HepG2 (cell line): Measurements from ENCODE around the gene RGS14. TPM values are rescaled to one million over a fixed set of nuclear protein-coding genes. Genes with fewer than 3 reads are reported as not detected.

Experiments
- AFF4 ChIP-seq: sonication (generic); formaldehyde crosslinking; IDR thresholded peaks from 2 replicates; pipeline ENCODE4 v1.4.0; 2020; ENCODE audit warnings: missing genetic modification reagents
- FOSL2 ChIP-seq: sonication (generic); formaldehyde crosslinking; IDR thresholded peaks from 2 replicates; pipeline ENCODE4 v1.4.0; 2020; ENCODE audit warnings: missing genetic modification reagents
- FOXA1 ChIP-seq, 2 experiments: fragments of 450-650 bp in 1 of 2; sonication (generic) in 1 of 2; formaldehyde crosslinking in 1 of 2; IDR thresholded peaks; 2 replicates each; pipeline versions ENCODE4 v1.4.0 to v1.6.1; 2016 to 2020; ENCODE audit warnings: missing genetic modification reagents in 1 of 2
- FOXC1 ChIP-seq: sonication (generic); formaldehyde crosslinking; IDR thresholded peaks from 2 replicates; pipeline ENCODE4 v1.8.0; 2022; ENCODE audit warnings: mild to moderate bottlenecking, missing genetic modification reagents, borderline replicate concordance
- FOXK1 ChIP-seq: sonication (generic); formaldehyde crosslinking; IDR thresholded peaks from 2 replicates; pipeline ENCODE4 v1.4.0; 2020; ENCODE audit warnings: low read depth, missing genetic modification reagents, borderline replicate concordance
- GABPB1 ChIP-seq: IDR thresholded peaks from 2 replicates; pipeline ENCODE4 v1.6.1; 2016; ENCODE audit warnings: mild to moderate bottlenecking, missing genetic modification reagents, moderate library complexity, missing compliant biosample characterization
- ISL2 ChIP-seq: sonication (generic); formaldehyde crosslinking; IDR thresholded peaks from 2 replicates; pipeline ENCODE4 v1.5.0; 2020; ENCODE audit warnings: missing genetic modification reagents
- MED13 ChIP-seq: sonication (generic); formaldehyde crosslinking; IDR thresholded peaks from 2 replicates; pipeline ENCODE4 v1.5.0; 2020; ENCODE audit warnings: missing genetic modification reagents
- NAIF1 ChIP-seq: sonication (generic); formaldehyde crosslinking; IDR thresholded peaks from 2 replicates; pipeline ENCODE4 v1.5.0; 2020; ENCODE audit warnings: mild to moderate bottlenecking, missing genetic modification reagents, borderline replicate concordance
- NFIB ChIP-seq: sonication (generic); formaldehyde crosslinking; IDR thresholded peaks from 2 replicates; pipeline ENCODE4 v1.9.0; 2021; ENCODE audit warnings: missing genetic modification reagents, mild to moderate bottlenecking, borderline replicate concordance
- YEATS4 ChIP-seq: sonication (generic); formaldehyde crosslinking; IDR thresholded peaks from 2 replicates; pipeline ENCODE4 v1.4.0; 2020; ENCODE audit warnings: missing genetic modification reagents, borderline replicate concordance
- ZMYM4 ChIP-seq: sonication (generic); formaldehyde crosslinking; IDR thresholded peaks from 2 replicates; pipeline ENCODE4 v1.8.1; 2023; ENCODE audit warnings: mild to moderate bottlenecking, missing genetic modification reagents
- ZNF17 ChIP-seq: sonication (generic); formaldehyde crosslinking; IDR thresholded peaks from 2 replicates; pipeline ENCODE4 v1.5.0; 2020; ENCODE audit warnings: mild to moderate bottlenecking, missing genetic modification reagents
- ZNF331 ChIP-seq: sonication (generic); formaldehyde crosslinking; IDR thresholded peaks from 2 replicates; pipeline ENCODE4 v1.4.0; 2020; ENCODE audit warnings: missing genetic modification reagents
- ZNF430 ChIP-seq: sonication (generic); formaldehyde crosslinking; IDR thresholded peaks from 2 replicates; pipeline ENCODE4 v1.9.0; 2021; ENCODE audit warnings: mild to moderate bottlenecking, missing genetic modification reagents
- ZNF768 ChIP-seq: sonication (generic); formaldehyde crosslinking; IDR thresholded peaks from 2 replicates; pipeline ENCODE4 v1.4.0; 2020; ENCODE audit warnings: missing genetic modification reagents
- polyA plus RNA-seq, 8 experiments: library from polyadenylated mRNA; depleted of rRNA in 3 of 8; stranded (reverse) in 7 of 8; unstranded in 1 of 8; fragments of >200 nt; fragmentation: Illumina TruSeq in 4 of 8; extraction: Trizol in 4 of 8; gene quantifications; 2 replicates each; pipeline versions ENCODE4 v1.2.1 to v1.2.3, GENCODE V29; 2011 to 2016; ENCODE audit warnings: low read depth in 4 of 8, missing spikeins in 1 of 8, mixed read lengths in 1 of 8; ENCODE audit not compliant: insufficient read depth in 1 of 8
- total RNA-seq, 5 experiments: library from RNA; depleted of rRNA; stranded (reverse); fragments of >200 nt; fragmentation: Illumina TruSeq; extraction: Trizol; gene quantifications; 2 replicates each; pipeline ENCODE4 v1.2.3, GENCODE V29; 2016; ENCODE audit warnings: low read depth in 1 of 5

The RGS14 gene
- total and polyA plus RNA-seq, 2 of the 13 experiments (the other 11 are each of a cell fraction or from before 2014, with no cell fraction given) = 11.1 to 17.2 TPM

- TF ChIP-seq NAIF1 (CRISPR knock-in tag) (no peak), ZNF768 (peak; percentile 86), ISL2 (CRISPR knock-in tag) (no peak), FOXC1 (no peak), FOXA1 (IDR thresholded peaks at IDR 0.05) (no peak), FOXA1 (CRISPR knock-in tag; IDR thresholded peaks at IDR 0.05) (no peak), AFF4 (CRISPR knock-in tag) (no peak), ZMYM4 (CRISPR knock-in tag) (peak; percentile 28; the same call in 1 of the 2 replicates), MED13 (no peak), FOSL2 (CRISPR knock-in tag) (peak; percentile 40; the same call in 1 of the 2 replicates), ZNF331 (CRISPR knock-in tag) (peak; percentile 61; the same call in 1 of the 2 replicates), YEATS4 (CRISPR knock-in tag) (no peak), FOXK1 (CRISPR knock-in tag) (no peak), ZNF17 (CRISPR knock-in tag) (no peak), ZNF430 (CRISPR knock-in tag) (no peak), GABPB1 (CRISPR knock-in tag) (0 out of 2 replicates have a peak, but pooled peaks have one; percentile 13), NFIB (CRISPR knock-in tag) (no peak)
These were observed 48.2 kb upstream of the RGS14 start (continued) for GRCh38 chr5:177309351-177310191.
